Measurements from ENCODE around the gene CPSF4L.

CPSF4L gene

DNA sequence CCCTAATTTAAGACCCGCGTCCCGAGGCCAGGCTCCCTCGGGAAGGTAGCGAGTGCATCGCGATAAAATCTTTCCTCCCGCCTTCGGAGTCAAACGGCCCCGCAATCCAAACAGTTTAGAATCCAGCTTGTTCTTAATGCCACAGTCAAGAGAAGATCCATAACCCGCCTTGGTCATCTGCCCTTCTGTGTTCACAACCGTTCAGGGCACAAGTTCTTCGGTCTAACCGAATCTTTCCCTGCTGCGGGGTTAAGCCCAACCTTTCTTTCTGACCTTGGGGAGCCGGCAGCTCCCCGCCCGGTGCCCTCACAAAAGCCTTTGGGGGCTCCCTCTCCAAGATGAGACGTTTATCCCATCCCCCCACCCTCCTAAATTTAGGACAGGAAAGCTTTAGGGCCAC lies 30.3 kb downstream of the CPSF4L start:
- DNase-seq = no peak

DNA sequence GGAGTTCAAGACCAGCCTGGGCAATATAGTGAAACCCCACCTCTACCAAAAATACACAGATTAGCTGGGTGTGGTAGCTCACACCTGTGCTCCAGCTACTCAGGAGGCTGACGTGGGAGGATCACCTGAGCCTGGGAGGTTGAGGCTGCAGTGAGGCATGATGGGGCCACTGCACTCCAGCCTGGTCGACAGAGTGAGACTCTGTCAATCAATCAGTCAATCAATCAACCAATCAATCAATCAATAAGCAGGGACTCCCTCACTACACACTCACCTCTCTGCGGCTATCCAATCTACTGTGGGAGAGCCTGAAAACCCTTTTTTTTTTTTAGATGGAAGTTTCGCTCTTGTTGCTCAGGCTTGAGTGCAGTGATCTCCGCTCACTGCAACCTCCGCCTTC lies 31.6 kb downstream of the CPSF4L start:
- DNase-seq = no peak

DNA sequence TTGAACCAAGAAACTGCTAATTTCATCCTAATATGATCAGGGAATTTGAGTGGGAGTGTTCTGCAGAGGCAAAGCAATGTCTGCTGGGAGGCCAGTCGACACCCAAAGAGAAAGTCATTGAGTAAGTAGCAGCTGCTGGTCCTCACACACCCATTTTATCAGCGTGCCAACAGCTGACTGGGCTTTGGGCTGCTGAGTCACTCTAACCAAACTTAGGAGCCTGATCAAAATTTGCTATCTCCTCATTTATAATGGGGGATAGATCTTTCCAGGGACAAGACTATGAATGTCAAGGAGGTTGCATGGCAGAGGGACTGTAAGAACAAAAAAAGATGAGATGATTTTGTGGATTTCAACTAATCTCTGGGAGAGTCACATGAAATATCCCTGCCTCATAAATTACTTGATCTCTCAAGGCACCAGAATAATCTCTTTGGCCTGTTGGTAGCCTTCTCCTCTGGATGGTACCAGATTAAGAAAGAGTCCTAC lies 32.9 kb downstream of the CPSF4L start:
- DNase-seq = peak; percentile 45

DNA sequence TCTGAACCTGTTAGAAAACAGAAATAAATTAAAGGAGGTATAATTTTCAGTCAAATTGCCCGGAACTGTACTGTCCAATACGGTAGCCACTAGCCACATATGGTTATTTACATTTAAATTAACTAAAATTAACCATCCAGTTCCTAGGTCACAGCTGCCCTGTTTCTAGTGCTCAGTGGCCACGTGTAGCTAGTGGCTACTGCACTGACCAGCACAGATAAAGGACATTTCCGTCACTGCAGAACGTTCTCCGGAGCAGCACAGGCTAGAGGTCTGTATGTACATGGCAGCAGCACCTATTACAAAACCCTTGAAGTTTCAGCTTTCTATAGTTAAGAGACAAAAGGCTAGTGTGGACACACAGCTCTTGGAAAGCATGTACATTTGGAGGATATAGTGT lies 33.7 kb downstream of the CPSF4L start:
- DNase-seq = no peak

DNA sequence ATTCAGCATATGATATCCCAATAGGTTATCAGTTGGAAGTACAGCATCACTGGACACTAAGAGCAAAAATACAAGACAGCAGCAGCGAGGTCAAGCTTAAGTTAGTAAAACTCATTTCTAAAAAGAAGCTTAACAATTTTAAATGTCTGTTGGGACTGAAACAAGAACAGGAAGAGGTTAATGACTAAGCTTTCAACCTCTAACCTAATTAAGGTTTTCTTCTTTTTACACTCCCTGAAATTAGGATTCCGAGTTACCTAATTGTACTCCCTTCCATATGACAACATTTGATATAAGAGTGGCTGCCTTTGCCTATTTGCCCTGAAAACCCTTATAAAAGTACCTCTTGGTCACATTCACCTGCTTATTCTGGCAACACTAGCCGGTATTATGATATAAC lies 34.3 kb downstream of the CPSF4L start:
- no peak for DNase-seq

DNA sequence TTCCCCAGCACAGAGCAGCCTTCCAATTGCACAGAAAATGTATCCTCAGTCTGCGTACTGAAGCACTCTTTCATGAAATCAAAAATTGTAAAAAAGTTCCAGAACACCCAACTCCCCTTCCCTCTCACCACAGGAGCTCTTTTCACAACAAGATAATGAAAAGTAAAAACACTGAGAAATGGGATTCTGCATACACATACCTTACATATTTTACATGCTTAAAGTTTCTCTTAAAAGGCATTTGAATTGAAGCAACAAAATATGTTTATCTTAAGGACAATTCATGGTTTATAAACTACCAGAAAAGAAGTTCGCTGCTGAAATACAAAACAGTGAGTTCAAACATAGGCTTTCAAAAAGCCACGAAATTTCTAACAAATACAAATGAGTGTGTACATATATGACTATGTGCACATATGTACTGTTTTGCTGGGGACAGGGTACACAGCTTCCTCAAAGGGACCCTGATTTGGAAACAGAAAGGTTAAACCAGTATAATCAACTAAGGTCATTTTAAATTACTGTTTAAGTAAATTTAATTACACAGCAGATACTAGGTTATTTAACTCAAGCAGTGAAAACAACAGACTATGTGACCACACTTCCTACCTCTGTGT lies 35.0 kb downstream of the CPSF4L start:
- DNase-seq = no peak

DNA sequence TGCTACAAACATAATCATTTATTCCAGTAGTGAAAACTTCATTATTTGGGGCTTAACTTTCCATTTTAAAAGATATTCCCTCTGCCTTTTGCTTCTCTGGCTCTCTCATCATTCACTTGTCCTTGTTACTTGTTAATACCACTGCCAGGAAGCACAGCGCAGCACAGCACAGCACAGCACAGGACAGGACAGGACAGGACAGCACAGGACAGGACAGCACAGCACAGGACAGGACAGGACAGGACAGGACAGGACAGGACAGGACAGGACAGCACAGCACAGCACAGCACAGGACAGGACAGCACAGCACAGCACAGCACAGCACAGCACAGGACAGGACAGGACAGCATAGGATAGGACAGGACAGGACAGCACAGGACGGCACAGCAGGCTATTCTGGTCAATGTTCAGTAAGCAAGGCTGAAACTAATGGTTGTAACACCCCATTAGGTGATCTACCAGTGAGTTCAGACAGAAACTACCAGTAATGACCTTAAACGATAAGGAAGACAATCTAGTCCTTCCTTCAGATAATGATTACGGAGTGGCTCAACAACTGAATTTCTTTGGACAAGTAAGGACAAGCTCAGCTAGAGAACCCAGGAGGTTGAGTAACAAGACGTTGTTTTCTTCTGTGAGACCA lies 36.9 kb downstream of the CPSF4L start:
- no peak for DNase-seq

DNA sequence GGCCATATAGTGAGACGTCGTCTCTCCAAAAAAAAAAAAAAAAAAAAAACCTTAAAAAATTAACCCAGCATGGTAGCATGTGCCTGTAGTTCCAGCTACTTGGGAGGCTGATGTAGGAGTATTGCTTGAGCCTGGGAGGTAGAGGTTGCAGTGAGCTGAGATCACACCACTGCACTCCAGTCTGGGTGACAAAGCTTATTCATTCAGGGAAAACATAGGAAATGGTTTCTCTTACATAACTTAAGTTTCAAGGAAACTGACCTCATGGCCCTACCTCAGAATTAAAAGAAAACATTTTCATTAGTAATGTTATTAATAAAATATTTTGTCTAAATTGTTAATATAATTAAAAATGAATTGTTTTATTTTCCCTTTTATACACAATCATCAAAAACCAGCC lies 37.4 kb downstream of the CPSF4L start:
- DNase-seq = no peak

DNA sequence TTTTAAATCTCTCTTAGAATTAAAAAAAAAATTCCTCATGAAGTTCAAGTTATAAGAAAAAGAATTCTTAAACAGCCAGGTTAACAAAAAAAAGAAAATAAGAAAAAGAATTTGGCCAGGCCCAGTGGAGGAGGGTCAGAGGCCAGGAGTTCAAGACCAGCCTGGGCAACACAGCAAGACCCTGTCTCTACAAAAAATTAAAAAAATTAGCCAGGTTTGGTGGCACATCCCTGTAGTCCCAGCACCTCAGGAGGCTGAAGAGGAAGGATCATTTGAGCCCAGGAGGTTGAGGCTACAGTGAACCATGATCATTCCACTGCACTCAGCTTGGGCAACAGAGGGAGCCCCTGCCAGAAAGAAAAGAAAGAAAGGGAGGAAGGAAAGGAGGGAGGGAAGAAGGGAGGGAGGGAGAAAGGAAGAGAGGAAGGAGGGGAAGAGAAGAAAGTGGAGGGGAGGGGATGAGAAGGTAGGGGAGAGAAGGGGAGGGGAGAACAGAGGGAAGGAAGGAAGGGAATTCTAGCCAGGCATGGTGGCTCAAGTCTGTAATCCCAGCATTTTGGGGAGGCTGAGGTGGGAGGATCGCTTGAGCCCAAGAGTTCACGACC lies 38.0 kb downstream of the CPSF4L start:
- no peak for DNase-seq

DNA sequence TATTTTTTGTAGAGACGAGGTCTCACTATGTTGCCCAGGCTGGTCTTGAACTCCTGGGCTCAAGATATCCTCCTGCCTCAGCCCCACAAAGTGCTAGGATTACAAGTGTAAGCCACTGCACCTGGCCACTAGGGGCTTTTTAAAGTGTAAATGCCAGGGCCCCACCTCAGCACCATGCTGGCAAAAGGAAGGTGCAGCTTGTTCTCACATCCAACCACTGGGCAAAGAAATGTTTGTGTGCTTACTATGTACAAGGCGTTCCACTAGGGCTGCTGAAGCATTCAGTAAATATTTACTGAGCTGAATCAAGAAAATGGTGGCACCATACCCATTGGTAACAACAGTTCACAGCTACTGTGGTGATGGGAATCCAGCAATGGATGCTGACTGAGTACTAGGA lies 46.2 kb downstream of the CPSF4L start:
- DNase-seq = no peak

DNA sequence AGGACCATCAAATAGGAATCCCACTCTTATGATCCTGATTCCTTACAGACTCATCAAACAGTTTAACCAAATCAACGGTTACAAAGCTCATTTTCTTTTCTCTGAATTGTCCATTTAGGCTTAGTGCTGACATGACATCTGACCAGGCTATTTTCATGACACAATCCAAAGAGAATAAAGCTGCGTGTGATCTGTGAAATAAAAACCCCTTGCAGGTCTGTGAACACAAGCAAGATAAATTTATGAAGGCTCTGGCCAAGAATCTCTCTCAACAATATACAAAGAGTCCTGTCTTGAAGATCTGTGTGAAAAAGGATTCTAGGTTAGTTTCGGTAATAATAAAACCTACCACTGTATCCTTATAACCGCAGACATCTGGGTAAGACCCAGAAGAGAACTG lies 46.8 kb downstream of the CPSF4L start:
- no peak for DNase-seq

DNA sequence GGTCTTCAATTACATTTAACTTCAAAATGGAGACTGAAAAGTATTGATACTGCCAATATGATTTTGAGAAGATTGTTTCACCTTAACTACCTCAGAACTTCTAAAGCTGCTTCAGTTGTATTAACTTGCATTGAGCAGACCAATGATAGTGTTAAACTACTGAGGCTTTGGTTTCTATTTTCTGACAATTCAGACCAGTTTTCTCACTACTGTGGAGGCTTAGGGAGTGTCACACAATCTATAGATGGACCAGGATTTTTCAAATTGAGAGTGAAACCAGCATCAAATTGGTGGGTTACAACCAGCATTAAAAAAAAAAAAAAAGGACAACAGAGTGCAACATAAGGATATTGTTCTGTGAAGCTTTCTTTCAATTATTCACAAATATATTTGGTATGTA lies 47.7 kb downstream of the CPSF4L start:
- no peak for DNase-seq

DNA sequence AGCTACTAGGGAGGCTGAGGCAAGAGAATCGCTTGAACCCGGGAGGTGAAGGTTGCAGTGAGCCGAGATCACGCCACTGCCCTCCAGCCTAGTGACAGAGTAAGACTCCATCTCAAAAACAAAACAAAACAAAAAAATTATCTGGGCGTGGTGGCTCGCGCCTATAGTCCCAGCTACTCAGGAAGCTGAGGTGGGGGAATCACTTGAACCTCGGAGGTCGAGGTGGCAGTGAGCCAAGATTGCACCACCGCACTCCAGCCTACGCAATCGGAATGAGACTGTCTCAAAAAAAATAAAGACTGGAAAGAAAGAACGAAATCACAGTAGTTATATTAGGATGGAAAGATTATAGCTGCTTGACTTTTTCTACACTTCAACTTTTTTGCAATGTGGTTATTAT lies 49.9 kb downstream of the CPSF4L start:
- no peak for DNase-seq

DNA sequence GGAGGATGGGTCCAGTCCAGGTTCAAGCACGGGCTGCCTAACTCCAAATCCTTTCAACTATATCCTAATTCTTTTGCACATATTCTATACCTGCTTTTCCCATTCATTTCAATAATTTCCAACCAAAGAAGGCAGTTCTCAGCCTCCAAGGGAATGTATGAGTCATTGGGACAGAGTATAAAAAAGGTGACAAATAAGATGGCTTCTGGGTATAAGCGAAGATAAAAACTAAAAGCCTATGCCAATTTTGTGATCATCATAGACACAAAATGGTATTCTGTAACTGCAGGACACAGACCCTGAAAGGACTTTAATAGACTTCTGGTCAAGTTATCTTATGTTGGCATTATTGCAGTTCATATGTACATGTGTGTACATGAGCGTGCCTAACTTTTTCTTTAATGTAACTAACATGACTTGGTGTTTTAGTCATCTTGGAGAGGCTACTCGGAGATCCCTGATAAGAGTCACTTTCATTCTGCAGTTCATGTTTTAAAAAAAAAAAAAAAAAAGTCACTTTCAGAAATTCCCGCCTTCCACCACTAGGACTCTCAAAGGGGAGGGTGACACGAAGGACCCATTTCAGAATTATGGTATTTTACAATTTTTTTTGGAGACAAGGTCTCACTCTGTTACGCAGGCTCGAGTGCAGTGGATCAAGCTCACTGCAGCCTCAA lies 51.5 kb downstream of the CPSF4L start:
- DNase-seq = no peak

DNA sequence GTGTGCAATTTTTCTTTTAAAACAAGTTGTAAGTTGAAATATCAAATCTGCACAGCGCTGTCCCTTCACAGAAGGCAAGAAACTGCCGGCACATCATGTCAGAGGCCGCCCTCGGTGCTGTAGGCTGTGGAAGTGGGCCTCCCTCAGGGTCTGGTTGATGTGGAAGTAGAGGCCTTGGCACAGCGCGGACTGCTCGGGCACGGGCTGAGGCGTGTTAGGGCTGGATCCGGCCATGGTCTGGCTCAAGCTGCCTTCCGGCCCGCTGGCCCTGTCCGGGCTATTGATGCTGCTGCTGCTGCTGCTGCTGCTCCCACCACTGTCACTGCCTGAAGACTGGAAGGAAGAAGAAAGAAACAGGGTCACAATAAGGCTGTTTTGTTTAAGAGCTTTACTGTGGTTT lies 52.2 kb downstream of the CPSF4L start:
- DNase-seq = no peak

DNA sequence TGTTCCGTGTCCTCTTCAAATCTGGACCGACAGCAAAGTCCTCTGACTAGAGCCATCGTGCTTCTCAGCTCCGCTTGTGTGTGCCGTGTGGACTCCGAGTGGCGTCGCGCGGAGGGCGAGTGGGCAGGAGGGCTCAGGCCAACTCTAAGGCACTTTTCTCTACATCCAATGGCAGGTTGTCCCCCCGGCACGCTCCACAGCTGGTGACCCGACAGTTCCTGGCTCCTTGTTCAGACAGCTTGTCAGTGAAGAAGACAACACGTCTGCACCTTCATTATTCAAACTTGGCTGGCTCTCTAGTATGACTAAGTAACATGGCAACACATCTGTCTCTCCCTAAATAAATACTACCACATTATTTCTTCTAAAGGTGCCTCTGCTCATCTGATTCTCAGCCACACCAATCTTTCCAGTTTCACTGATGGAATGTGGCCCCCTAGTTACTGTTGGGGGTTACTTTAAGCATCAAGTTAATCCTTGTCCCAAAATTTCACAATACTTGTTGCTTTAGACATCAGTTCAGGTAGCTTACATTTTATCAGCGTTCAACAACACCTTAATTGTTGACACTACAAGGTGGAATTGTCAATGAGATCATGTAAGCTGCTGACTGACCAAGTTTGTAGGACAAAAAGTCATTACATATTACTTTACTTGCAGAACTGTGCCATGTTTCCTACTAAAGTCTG lies 53.4 kb downstream of the CPSF4L start:
- DNase-seq = no peak

DNA sequence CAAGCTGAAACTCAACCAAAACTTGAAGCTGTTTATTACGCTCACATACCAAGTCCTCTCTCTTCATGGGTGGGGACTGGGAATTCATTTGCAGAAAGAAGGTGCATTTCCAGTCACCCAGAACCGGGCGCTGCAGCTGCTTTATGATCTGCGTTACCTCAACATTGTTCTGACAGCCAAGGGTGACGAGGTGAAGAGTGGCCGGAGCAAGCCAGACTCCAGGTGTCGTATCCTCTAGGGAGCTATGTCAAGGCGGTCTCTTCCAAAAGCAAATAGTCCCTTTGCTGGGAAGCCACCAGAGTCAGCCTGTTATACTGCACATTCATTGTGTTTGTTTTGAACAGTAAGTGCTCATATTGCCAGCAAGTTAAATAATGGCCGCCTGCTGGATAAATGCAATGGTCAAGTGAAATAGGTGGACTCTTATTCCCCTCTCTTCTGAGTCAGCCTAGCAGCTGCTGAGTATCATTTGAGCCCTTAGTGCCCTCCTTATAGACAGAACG lies 56.2 kb downstream of the CPSF4L start:
- DNase-seq = no peak

DNA sequence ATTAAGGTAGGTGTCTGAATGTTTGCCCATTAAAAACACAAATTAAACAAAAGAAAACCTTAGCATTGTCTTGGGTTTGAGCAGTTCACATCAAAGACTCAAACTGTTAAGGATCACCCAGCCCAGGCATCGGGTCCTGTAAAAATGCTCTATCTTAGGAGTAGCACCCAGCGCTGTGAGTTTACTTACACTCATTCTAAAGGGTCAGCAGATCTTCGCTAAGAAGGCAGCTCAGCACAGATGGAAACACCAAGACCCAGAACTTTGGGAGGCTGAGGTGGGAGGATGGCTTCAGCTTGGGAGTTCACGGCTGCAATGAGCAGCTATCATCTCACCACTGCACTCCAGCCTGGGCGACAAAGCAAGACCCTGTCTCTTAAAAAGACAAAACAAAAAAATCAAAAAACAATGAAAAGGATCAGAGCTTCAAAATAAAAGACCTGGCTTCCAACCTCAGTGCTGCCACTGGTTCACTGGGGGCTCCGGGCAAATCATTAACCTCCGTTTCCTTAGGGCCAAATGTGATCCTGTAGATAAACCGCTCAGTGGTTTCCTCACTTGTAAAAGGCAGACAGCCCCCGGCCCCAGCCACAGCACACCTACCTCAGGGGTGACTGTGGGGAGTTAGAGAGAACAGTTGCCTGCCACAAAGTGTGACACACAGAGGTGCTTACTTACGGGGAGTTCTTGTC lies 57.7 kb downstream of the CPSF4L start:
- no peak for DNase-seq

DNA sequence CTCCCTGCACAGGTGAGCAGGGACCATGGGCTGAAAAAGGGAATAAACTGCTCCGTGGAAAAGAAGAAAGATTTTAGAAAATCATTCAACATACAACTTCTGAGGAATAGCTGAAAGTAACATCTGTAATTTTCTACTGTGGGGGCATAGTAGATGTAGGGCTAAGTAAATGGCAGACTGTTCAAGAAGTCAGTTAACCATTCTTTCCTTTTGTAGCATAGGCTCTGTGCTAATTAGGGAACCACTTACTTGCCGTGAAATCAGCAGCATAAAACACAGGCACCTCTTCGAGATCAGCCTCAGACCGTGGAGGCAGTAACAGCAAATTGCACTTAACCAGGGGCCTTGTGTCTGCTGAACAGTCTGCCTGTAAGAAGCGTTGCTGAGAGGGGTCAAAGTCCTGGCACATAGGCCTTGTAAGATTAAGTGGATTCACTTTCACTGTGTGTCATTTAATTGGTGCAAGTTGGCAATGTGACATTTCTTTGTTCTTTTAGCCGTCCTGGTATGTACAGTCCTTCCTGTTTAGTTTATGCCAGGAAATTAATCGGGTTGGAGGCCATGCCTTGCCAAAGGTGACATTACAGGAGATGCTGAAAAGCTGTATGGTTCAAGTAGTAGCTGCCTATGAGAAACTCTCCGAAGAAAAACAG lies 58.4 kb downstream of the CPSF4L start:
- DNase-seq = no peak

DNA sequence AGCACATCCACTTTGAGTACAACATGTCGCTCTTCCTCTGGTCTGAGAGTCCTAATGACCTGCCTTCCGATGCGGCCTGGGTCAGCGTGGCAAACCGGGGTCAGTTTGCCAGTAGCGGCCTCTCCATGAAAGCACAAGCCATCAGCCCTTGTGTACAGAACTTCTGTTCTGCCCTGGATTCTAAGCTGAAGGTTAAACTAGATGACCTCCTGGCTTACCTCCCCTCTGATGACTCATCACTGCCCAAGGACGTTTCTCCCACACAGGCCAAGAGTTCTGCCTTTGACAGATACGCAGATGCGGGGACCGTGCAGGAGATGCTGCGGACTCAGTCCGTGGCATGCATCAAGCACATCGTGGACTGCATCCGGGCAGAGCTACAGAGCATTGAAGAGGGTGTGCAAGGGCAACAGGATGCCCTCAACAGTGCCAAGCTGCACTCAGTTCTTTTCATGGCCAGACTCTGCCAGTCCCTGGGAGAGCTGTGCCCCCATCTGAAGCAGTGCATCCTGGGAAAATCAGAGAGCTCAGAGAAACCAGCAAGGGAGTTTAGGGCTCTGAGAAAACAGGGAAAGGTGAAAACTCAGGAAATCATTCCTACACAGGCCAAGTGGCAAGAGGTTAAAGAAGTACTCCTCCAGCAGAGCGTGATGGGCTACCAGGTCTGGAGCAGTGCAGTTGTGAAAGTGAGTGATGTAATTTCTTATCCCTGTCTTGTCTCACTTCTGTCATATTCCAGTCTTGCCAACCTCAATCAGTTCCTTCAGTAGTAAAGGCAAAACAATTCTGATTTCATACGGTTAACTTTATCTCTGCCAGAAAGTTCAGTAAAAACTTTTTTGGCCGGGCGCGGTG lies 60.2 kb downstream of the CPSF4L start:
- DNase-seq = no peak

DNA sequence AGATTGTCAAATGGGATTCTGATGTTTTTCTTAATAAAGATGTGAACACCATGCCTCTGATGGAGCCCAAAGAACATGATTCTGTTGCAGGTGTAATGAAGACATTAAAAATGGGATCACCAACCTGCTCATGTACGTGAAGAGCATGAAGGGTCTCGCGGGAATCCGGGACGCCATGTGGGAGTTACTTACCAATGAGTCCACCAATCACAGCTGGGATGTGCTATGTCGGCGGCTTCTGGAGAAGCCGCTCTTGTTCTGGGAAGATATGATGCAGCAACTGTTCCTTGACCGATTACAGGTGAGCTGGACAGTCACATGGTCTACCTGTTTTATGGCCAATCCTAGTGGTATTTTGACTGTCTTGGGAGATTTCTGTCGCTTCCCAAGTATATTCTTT lies 61.2 kb downstream of the CPSF4L start:
- DNase-seq = no peak

All from T1000 (cell line).